ENCODE results near the gene CTNS. TPM values are rescaled to one million over a fixed set of nuclear protein-coding genes. Genes with fewer than 3 reads are reported as not detected.
A peak's percentile ranks its signal among the peaks of the same experiment; 100 is the strongest.

Gene CTNS
- total and polyA plus RNA-seq, 2 of the 13 experiments (the other 11 are each of a cell fraction or from before 2014, with no cell fraction given): 9.5 to 13.7 TPM

DNA sequence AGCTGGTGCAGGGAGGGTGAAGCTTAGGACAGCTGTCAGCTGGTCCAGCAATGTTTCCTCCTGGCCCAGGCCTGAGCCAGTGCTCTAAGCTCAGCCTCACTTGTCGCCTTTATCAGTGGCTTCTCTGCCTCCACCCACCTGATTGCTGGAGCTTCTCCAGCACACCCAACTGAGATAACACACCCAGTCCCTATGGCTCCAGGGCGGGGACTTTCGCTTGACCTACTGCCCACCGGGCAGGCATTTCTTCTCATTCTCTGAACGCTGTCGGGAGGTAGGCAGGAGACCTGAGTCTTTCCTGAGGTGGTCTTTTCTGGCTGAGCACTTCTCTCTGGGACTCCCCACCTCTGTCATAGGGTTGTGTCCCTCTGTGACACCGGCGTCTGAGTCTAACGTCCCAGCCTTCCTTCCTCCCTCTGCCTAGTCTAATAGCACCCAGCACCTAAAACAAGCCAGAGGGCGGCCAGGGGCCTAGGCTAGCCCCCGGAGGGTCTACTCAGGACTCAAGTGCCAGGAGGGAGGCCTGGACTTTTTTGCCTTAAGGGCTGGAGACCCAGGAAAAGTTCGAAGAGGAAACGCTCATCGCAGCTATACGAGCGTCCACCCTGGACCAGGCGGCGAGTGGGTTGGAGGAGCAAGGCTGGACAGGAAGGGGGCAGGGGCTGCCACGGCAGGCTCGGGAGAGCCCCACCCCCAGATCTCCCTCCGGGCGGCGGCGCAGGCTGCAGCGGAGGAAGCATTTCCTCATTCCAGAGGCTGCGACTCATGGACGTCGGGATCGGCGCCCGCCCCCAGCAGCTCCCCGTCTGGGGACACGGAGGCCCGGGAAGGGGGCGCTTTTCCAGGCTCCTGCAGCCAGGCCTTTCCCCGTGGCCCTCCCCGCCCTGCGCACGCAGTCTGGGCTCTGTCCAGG lies 31.1 kb downstream of the CTNS start (continued):
- TF ChIP-seq, protein P1, sequence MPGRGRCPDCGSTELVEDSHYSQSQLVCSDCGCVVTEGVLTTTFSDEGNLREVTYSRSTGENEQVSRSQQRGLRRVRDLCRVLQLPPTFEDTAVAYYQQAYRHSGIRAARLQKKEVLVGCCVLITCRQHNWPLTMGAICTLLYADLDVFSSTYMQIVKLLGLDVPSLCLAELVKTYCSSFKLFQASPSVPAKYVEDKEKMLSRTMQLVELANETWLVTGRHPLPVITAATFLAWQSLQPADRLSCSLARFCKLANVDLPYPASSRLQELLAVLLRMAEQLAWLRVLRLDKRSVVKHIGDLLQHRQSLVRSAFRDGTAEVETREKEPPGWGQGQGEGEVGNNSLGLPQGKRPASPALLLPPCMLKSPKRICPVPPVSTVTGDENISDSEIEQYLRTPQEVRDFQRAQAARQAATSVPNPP (CRISPR knock-in tag; IDR thresholded peaks at IDR 0.05): peak; percentile 69; the same call in 1 of the 2 replicates
- 0 out of 2 replicates have a peak, but pooled peaks have one; percentile 45 for TF ChIP-seq KDM5B (CRISPR knock-in tag; IDR thresholded peaks at IDR 0.05; ENCODE audit: borderline replicate concordance)
- TF ChIP-seq, protein P2, sequence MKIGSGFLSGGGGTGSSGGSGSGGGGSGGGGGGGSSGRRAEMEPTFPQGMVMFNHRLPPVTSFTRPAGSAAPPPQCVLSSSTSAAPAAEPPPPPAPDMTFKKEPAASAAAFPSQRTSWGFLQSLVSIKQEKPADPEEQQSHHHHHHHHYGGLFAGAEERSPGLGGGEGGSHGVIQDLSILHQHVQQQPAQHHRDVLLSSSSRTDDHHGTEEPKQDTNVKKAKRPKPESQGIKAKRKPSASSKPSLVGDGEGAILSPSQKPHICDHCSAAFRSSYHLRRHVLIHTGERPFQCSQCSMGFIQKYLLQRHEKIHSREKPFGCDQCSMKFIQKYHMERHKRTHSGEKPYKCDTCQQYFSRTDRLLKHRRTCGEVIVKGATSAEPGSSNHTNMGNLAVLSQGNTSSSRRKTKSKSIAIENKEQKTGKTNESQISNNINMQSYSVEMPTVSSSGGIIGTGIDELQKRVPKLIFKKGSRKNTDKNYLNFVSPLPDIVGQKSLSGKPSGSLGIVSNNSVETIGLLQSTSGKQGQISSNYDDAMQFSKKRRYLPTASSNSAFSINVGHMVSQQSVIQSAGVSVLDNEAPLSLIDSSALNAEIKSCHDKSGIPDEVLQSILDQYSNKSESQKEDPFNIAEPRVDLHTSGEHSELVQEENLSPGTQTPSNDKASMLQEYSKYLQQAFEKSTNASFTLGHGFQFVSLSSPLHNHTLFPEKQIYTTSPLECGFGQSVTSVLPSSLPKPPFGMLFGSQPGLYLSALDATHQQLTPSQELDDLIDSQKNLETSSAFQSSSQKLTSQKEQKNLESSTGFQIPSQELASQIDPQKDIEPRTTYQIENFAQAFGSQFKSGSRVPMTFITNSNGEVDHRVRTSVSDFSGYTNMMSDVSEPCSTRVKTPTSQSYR (CRISPR knock-in tag; IDR thresholded peaks at IDR 0.05; ENCODE audit: borderline replicate concordance): peak; percentile 68; the same call in 1 of the 2 replicates
- TF ChIP-seq, protein P3, sequence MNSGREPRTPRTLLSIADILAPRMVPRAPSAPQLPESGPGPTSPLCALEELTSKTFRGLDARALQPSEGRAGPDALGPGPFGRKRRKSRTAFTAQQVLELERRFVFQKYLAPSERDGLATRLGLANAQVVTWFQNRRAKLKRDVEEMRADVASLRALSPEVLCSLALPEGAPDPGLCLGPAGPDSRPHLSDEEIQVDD (CRISPR knock-in tag; IDR thresholded peaks at IDR 0.05; ENCODE audit: borderline replicate concordance): no peak
- TF ChIP-seq ASH2L (IDR thresholded peaks at IDR 0.05; ENCODE audit: insufficient read length, low read depth, low read length): peak; percentile 14

All from HepG2 (cell line).